GM12892 (cell line): Measurements from ENCODE around the gene PHF13.

Experiments used
- POLR2A ChIP-seq: IDR thresholded peaks from 2 replicates; pipeline ENCODE4 v1.6.1; 2011; ENCODE audit warnings: low read depth, low read length, control low read depth
- POLR2AphosphoS5 ChIP-seq: IDR thresholded peaks from 2 replicates; pipeline ENCODE4 v1.6.1; 2011; ENCODE audit warnings: low read depth, low read length, control low read depth

DNA sequence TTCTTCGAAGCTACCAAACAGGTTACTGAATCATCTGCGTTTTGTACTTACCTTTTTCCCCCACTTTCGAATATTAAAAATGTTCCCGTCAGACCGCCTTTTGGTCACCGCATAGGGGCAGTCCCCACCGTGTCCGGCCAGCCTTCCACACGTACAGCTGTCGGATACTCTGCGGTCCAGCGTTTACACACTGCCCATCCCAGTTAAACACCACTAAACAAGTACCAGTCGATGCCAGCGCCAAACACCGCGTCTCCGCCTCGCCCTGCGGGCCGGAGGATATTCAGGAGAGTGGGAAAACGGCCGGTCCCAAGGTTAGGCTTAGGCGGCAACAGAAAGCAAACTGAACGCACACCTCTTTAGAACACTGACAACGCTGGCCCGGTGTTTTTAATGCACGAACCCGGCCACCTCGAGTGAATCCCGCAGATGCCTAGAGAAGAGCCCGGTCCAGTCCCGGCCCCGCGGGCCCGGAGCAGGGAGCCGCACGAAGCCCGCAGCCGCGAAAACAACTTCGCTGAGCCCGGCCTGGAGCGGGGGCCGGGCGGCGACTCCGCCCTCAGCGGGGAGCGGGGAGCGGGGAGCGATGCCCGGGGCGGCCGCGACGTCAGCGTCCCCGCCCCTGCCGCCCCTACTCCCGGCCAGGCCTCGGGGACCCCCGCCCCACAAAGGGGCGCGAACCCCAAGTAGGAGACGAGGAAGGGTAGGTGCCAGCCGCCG, 730 bp upstream of the PHF13 start:
- TF ChIP-seq POLR2A: no peak
- TF ChIP-seq POLR2AphosphoS5: no peak
